ENCODE results near the gene SP9.

- TF ChIP-seq CTCF (conservative IDR thresholded peaks at IDR 0.05; ENCODE audit: low read length) (no peak), EZH2phosphoT487 (IDR thresholded peaks at IDR 0.05; ENCODE audit: borderline replicate concordance, low read depth, low read length) (no peak)
Measured at GRCh38 chr2:174327021-174327840, 7.5 kb upstream of the SP9 start.

Data from OCI-LY7 (cell line).